ENCODE measurements around the gene PTOV1. TPM values are rescaled to one million over a fixed set of nuclear protein-coding genes. Genes with fewer than 3 reads are reported as not detected.

The PTOV1 gene
- total and polyA plus RNA-seq, 2 of the 8 experiments (the other 6 are each of a cell fraction or from before 2014, with no cell fraction given), result 147 to 251 TPM

- H3K4me2 ChIP-seq (ENCODE audit: insufficient read depth in 1 of 2, low read depth in 2 of 2, low read length in 2 of 2), result no peak overlapping the region
- POLR2A ChIA-PET (ENCODE audit: partially characterized antibody), result interaction anchor here (9.3 kb wide), 1 partner anchor 9 kb away, joined by 55 read pairs; the partner anchor contains the start of genes AKT1S1 and TBC1D17
Observed at GRCh38 chr19:49884760-49885159, 33.8 kb downstream of the PTOV1 start.

More at GRCh38 chr19:49884760-49885159, 33.8 kb downstream of the PTOV1 start:
- no peaks in the 10 kb centered on the region for H3K79me2 ChIP-seq (ENCODE audit: control insufficient read depth in 1 of 2, insufficient read depth in 2 of 2, low read length in 2 of 2)
- H3K27ac ChIP-seq (ENCODE audit: low read depth, low read length), result no peak overlapping the region
- no peak overlapping the region for H4K91ac ChIP-seq (replicated peaks; ENCODE audit: insufficient read length, low read length)
- no peaks in the 10 kb centered on the region for H3K23me2 ChIP-seq (ENCODE audit: low read depth, low read length)
- 91% methylated on average over 3 of the region's 3 CpGs; no CpG with 5 or more reads in 1 of the 2 experiments for WGBS, 2 experiments (ENCODE audit: extremely low coverage in 1 of 2, insufficient coverage in 1 of 2, insufficient read length in 1 of 2, insufficient replicate concordance in 2 of 2, low coverage in 1 of 2, low lambda C conversion rate in 2 of 2, missing lambda C conversion rate in 1 of 2)
- H4K5ac ChIP-seq (ENCODE audit: insufficient read length, low read depth, low read length), result no peak overlapping the region
- peaks cover 10 to 19% of the 10 kb centered on the region in 2 experiments for H4K20me1 ChIP-seq (replicated peaks in 1 of 2; ENCODE audit: control insufficient read depth in 1 of 2, insufficient read depth in 2 of 2, low read length in 2 of 2)
- no peak overlapping the region; the same call in 1 of the 2 replicates for H2BK5ac ChIP-seq (ENCODE audit: low read depth, low read length)
- no peak overlapping the region for H2BK120ac ChIP-seq (replicated peaks; ENCODE audit: low read depth, low read length)
- H3K14ac ChIP-seq (ENCODE audit: insufficient read length), result no peak overlapping the region
- no peak overlapping the region for H2AFZ ChIP-seq (ENCODE audit: low read length)
- H2BK15ac ChIP-seq (ENCODE audit: low read length), result no peak overlapping the region
- no peak overlapping the region for H3K18ac ChIP-seq (ENCODE audit: extremely low read depth, low read length)
- H3K36me3 ChIP-seq (ENCODE audit: control insufficient read depth in 2 of 4, insufficient read depth in 4 of 4, low read length in 3 of 4), result peaks cover 21 to 59% (median 43%) of the 10 kb centered on the region in 4 experiments
- H3K27me3 ChIP-seq (replicated peaks in 1 of 4; ENCODE audit: control insufficient read depth in 3 of 4, extremely low read depth in 1 of 4, insufficient read depth in 3 of 4, low read length in 3 of 4), result peaks cover 0 to 8% (median 6%) of the 10 kb centered on the region in 4 experiments; a peak in 4 of 7 replicates
- no peaks in the 10 kb centered on the region for H3K79me1 ChIP-seq (ENCODE audit: low read depth, low read length)
- peaks cover 0 to 1% (median under 1%) of the 10 kb centered on the region in 4 experiments; a peak in 4 of 7 replicates for H3K4me1 ChIP-seq (replicated peaks in 1 of 4; ENCODE audit: control insufficient read depth in 3 of 4, insufficient read depth in 4 of 4, low read length in 3 of 4)
- no peak overlapping the region for H3K4ac ChIP-seq (replicated peaks; ENCODE audit: insufficient read length, low read depth, low read length)
- no peak overlapping the region for H4K8ac ChIP-seq (ENCODE audit: extremely low read depth, insufficient read depth, low read length)
- CTCF ChIA-PET (ENCODE audit: partially characterized antibody), result no interaction called here
- no peak overlapping the region for H2BK12ac ChIP-seq (ENCODE audit: low read depth, low read length)
- no peak for DNase-seq (ENCODE audit: low read depth in 1 of 2, low spot score in 2 of 2)
- H3K9me3 ChIP-seq (ENCODE audit: insufficient read depth in 2 of 2, low read depth in 1 of 2, low read length in 1 of 2), result peaks cover 0 to 9% of the 10 kb centered on the region in 2 experiments; a peak in 3 of 4 replicates
- H2BK20ac ChIP-seq (ENCODE audit: low read length), result no peak overlapping the region
- TF ChIP-seq HDAC6 (IDR thresholded peaks at IDR 0.05; ENCODE audit: low read depth, low read length), result no peak
- TF ChIP-seq BRCA1 (IDR thresholded peaks at IDR 0.05; ENCODE audit: low read depth, low read length), result no peak
- TF ChIP-seq CREB1 (IDR thresholded peaks at IDR 0.05), result no peak
- TF ChIP-seq NANOG (IDR thresholded peaks at IDR 0.05; ENCODE audit: insufficient read depth, low read depth, low read length, poor library complexity, severe bottlenecking), result no peak
- no peak for TF ChIP-seq GABPA (IDR thresholded peaks at IDR 0.05; ENCODE audit: borderline replicate concordance, insufficient read depth, low read length)
- TF ChIP-seq RXRA (IDR thresholded peaks at IDR 0.05; ENCODE audit: insufficient read depth, low read depth, low read length), result no peak
- TF ChIP-seq SRF (IDR thresholded peaks at IDR 0.05; ENCODE audit: low read depth, low read length), result no peak
- no peak for TF ChIP-seq POU5F1 (IDR thresholded peaks at IDR 0.05; ENCODE audit: low read depth, low read length)
- no peak overlapping the region for H3K23ac ChIP-seq (ENCODE audit: insufficient read length)
- no peak for FAIRE-seq
- no peak overlapping the region for H3K9ac ChIP-seq (replicated peaks in 1 of 4; ENCODE audit: extremely low read depth in 1 of 4, low read depth in 3 of 4, low read length in 3 of 4)
- H2AK5ac ChIP-seq (ENCODE audit: low read depth, low read length), result no peak overlapping the region
- H3K56ac ChIP-seq (replicated peaks; ENCODE audit: insufficient read length, low read depth, low read length), result no peak overlapping the region
- H3K4me3 ChIP-seq (ENCODE audit: extremely low read depth in 1 of 4, insufficient read depth in 2 of 4, low read depth in 3 of 4, low read length in 4 of 4), result no peak overlapping the region

Measured in H1 (cell line).